ENCODE data around the gene DNAJC5.
"Not testable (repeated sequence)": the region's sequence is repeated elsewhere in the genome, so short reads cannot be mapped to it uniquely, and the experiment has no call there.

The DNAJC5 gene

DNA sequence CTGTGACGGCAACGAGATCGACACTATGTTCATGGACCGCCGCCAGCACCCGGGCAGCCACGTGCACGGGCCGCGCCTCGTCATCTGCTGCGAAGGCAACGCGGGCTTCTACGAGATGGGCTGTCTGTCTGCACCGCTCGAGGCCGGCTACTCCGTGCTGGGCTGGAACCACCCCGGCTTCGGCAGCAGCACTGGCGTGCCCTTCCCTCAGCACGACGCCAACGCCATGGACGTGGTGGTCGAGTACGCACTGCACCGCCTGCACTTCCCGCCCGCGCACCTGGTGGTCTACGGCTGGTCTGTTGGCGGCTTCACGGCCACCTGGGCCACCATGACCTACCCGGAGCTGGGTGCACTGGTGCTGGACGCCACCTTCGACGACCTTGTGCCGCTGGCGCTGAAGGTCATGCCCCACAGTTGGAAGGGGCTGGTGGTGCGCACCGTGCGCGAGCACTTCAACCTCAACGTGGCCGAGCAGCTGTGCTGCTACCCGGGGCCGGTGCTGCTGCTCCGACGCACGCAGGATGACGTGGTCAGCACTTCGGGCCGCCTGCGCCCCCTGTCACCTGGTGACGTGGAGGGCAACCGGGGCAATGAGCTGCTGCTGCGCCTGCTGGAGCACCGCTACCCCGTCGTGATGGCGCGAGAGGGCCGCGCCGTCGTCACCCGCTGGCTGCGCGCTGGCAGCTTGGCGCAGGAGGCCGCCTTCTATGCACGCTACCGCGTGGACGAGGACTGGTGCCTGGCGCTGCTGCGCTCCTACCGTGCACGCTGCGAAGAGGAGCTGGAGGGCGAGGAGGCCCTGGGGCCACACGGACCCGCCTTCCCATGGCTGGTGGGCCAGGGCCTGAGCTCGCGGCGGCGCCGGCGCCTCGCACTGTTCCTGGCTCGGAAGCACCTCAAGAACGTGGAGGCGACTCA, 32.7 kb upstream of the DNAJC5 start:
- DNase-seq = no peak

DNA sequence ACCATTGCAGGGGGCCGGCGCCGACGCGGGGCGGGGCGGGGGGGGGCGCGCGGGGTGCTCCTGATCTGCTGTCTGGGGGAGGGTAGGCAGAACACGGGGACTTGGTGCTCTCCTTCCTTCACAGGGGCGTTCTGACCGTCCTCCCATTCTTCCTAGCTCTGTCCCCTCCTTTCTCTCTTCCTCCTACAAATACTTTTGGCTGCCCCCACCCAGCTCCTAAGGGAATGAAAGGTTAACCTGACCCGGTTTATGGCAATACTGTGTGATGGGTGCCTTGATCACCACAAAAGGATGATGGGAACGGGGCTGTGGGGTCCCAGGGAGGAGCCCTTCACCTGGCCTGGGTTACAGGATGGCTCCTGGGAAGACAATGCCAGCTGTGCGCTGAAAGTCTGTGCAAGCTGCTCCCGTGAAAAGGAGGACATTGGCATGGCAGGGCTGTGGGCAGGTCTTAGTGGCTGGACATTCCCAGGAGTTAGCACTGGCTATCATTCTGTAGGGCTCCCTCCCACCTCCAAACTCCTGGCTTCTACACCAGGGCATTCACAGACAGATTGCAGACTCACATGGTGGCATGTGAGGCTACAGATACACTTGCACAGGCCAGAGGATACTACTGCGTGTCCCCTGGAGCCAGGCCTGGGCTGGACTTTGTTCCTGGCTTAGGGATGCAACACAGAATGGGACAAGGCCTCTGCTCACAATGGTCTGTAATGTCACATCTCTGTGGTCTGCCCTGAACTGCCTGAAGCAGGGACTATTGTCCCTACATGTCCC, 31.7 kb upstream of the DNAJC5 start:
- DNase-seq = no peak

DNA sequence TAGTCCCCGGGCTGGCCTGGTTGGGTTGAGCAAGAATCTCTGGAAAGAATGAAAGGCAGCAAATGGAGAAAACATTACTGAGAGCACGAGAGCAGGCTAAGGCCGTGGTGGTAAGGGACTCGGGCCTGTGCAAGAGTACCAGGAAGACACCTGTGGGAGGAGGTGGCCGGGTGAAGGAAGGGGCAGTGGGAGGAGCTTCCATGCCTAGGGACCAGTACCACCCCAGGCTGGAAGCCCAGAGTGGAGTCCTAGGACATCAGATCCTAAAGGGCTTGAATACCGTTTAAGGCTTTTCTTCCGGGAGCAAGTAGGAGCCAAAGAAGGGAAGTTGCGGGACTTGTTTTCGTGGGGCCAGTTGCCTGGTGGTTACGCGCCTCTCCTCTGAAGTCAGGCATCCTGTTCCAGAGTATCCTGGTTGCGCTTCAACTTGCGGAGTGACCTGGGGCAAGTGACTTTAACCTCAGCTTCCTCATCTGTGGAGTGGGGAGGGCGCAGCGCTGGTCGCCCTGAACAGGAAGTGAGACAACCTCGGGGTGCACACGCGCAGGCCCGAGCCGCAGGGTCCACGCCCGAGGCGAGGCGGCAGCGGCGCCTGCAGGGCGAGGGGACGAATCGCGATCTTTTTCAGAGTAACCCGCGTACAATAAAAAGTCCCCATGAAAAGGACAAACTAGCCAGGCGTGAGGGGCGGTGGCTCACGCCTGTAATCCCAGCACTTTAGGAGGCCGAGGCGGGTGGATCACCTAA, 31.0 kb upstream of the DNAJC5 start:
- DNase-seq = peak; percentile 75

DNA sequence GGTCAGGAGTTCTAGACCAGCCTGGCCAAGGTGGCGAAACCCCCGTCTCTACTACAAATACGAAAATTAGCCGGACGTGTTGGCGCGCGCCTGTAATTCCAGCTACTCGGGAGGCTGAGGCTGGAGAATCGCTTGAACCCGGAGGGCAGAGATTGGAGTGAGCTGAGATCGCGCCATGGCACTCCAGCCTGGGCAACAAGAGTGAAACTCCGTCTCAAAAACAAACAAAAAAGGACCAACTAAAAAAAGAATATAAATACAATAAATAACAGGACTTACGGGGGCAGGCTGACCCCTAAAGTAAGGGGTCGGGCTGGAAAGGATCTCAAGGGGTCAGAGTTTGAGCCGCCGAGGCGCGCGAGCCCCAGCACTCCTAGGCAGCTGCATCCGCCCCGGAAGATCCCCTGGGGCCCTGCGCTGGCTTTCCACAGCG, 30.4 kb upstream of the DNAJC5 start:
- DNase-seq = no peak

DNA sequence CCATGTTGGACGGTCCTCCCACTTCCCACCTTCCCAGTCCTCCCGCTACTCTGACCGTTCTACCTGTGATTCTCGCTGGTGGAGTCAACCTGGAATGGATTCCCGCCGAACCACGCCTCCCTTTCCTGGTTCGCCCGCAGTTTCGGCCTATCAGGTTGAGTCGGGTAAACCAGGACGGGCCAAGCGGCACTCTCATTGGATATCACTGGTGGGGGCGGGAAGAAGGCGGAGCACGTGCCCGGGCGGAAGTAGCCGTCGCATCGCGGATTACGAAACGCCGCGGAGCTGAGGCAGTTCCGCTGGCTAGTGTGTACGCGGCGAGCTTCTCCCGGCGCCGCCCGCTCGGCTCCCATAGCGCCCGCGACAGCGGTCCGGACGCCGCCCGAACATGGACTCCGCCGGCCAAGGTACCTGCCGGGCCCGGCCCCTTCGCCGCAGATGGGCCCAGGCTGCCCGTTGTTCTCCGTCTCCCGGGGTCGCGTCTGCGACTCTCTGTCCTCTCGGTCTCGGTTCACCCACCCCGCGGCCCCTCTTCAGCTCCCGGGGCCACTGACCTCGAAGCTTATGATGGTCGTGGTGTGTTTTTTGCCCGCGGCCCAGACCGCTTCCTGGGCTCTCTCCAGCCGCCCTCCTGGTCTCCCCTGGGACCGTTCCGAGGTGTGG, 29.8 kb upstream of the DNAJC5 start, which contains the start of gene TPD52L2:
TPD52L2 (plus strand) TSS at position 293 of the 663 bp plus-strand sequence; CDS start at position 389, 96 bp downstream.
- DNase-seq = peak; percentile 98

DNA sequence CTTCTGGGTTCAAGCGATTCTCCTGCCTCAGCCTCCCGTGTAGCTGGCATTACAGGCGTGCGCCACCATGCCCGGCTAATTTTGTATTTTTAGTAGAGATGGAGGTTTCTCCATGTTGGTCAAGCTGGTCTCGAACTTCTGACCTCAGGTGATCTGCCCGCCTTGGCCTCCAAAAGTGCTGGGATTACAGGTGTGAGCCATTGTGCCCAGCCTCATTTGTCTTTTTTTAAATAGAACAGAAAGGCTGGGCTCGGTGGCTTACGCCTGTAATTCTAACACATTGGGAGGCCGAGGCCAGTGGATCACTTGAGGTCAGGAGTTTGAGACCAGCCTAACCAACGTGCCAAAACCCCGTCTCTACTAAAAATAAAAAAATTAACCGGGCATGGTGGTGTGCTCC, 27.9 kb upstream of the DNAJC5 start:
- not testable (repeated sequence) for DNase-seq

DNA sequence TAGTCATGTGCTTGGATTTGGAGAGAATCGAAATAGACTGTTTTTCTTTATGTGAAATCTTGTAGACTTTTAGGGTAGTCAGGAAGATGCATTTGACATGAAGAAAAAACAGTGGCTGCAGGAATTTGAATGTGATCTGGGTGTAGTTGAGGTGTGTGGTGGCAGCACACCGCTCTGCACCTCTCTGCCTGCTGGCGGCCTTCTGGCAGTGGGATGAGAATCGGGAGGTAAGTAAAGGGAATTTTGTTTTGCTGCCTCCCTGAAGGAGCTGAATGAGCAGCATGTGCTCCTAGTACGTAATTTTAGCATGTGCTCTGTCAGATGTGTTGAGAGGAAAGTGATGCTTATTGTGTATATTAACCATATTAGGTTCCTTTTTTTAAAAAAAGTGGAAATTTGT, 26.7 kb upstream of the DNAJC5 start:
- no peak for DNase-seq

DNA sequence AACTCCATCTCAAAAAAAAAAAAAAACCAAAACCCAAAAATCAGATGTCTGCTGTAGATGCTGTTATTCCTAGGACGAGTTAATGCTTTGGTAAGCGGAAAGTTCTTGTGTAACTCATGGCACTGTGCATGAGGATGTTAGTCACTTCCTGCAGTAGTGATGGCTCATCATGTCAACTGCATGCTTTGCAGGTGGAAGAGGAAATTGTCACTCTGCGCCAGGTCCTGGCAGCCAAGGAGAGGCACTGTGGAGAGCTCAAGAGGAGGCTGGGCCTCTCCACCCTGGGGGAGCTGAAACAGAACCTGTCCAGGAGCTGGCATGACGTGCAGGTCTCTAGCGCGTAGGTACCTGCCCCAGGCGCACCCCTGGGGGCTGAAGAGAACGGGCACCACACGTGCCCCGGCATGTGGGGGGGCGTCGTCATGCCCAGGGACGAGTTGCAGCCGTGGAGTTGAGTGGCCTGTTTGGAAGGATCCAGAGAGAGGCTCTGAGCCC, 21.4 kb upstream of the DNAJC5 start:
- DNase-seq = peak; percentile 34

DNA sequence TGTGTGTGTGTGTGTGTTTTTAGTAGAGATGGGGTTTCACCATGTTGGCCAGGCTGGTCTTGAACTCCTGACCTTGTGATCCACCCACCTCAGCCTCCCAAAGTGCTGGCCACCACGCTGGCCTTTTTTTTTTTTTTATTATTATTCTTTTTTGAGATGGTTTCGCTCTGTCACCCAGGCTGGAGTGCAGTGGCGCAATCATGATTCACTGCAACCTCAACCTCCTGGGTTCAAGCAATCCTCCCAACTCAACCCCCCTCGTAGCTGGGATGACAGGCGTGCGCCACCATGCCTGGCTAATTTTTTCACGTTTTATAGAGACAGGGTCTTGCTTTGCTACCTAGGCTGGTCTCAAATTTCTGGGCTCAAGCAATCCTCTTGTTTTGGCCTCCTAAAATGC, 20.7 kb upstream of the DNAJC5 start:
- not testable (repeated sequence) for DNase-seq

DNA sequence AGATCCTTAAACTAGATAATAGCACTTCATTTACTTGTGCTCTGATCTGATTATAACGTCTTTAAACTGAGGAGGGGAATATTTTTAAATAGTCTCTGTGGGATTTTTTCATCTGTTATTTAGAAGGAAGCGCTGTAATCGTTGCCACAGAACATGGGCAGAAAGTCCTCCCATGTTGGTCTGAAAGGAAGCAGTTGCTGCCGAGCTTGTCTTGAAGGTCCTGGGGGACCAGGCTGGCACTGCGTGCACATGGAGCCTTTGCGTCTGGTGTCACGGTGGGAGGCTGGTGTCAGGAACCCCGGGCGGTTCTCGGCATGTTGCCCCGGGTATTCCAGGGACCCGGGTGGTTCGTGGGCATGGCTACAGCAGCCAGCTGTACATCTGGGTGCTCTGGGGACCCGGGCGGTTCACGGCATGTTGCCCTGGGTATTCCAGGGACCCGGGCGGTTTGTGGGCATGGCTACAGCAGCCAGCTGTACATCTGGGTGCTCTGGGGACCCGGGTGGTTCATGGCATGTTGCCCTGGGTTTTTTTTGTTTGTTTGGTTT, 18.4 kb upstream of the DNAJC5 start:
- DNase-seq = no peak

DNA sequence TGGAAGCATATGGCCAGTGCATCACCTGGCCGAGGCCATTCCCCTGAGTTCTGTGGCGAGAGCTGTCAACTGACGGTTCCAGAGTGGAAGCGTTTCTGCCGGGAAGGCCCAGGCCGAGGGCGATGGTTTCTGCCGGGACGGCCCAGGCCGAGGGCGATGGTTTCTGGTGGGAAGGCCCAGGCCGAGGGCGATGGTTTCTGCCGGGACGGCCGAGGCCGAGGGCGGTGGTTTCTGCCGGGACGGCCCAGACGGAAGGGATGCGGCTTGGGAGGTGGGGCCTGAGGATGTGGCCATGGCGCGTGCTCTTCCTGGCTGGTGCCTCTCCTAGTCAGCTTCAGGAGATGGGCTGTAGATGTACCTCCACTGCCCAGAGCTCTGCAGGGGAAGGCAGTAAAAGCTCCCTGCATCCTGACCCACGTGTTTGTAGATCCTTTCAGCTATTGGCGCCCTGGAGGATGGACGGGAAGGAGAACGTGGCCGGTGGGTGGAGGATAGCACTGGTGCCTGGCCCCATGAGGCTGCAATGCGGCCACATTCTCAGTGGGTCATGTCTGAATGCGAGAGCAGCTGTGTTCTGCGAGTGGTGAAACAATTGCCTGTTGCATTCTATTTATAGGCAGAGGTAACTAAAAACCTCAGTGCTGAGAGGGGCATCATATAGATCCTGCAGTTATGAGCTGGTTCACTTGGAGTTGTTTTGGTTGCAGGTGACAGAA, 17.0 kb upstream of the DNAJC5 start:
- no peak for DNase-seq

DNA sequence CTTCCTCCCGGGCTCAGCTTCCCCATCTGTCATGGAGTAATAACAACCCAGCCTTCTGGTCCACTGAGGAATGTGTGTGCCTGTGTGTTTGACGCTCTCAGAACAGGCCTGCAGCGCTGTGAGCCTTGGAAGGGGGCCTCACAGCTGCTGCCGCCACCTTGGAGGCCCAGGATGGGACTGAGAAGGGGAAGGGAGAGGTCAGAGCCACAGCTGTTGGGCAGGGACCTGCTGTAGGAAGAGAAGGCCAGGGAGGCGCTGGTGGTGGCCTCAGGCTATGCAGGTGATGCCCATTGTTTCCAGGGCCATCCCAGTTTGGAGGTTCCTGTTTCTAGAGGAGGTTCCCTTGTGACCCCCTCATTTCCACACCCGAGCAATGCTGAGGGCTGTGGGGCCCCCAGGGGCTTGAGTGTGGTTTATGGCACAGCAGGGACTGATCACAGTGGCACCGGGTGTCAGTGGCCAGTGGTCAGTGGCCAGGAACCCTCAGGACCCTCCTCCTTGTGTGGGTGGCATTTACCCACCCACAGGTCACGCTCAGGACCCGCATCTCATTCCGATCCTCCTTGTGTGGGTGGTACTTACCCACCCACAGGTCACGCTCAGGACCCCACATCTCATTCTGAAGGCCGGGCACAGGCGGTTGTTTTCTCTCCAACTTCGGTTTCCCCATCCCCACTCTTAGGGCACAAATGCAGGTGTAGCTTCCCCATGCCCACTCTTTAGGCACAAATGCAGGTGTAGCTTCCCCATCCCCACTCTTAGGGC, 15.8 kb upstream of the DNAJC5 start:
- DNase-seq = no peak

DNA sequence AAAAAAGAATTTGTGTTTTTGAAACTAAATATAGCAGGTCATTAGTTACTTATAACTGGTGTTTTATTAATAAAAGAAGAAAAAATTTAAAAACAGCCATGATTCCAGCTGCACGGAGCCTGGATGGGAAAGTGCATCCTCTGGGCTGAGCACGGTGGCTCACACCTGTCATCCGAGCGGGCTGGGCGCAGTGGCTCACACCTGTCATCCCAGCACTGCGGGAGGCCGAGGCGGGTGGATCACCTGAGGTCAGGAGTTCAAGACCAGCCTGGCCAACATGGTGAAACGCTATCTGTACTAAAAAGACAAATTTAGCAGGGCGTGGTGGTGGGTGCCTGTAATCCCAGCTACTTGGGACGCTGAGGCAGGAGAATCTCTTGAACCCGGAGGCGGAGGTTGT, 14.0 kb upstream of the DNAJC5 start:
- not testable (repeated sequence) for DNase-seq

DNA sequence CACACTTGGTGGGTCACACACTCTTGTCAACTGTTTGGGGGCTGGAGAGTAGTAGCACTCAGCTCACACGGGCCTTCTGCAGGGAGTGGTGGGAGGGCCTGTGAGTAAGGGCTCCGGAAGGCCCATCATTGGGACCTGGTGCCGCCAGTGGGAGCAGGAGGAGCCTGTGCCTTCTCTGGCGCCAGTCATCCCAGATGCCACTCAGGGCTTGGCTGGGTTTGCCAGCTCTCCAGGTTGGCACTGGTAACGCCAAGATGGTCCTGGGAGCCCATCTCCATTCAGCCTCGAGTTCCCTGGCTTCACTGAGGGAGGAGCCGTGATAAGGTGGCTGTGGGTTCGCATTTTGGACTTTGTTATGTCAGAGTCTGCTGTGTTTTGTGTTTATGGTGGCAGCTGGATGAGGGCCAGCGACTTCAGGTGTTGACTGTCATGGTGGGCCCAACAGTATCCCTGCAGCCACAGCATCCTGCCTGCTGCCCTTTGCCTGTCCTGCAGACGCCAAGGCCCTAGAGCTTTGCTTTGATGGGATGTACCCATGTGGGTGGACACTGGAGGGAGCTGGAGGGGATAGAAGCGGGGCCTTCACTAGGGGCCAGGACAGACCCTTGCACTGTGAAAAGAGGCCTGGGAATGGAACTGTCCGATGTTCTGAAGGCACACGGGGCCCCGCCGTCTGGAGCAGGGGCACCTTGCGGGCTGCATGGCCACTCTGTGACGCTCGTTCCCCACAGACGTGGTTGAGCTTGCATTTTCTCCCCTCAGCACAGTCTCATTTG, 13.3 kb upstream of the DNAJC5 start:
- DNase-seq = no peak

DNA sequence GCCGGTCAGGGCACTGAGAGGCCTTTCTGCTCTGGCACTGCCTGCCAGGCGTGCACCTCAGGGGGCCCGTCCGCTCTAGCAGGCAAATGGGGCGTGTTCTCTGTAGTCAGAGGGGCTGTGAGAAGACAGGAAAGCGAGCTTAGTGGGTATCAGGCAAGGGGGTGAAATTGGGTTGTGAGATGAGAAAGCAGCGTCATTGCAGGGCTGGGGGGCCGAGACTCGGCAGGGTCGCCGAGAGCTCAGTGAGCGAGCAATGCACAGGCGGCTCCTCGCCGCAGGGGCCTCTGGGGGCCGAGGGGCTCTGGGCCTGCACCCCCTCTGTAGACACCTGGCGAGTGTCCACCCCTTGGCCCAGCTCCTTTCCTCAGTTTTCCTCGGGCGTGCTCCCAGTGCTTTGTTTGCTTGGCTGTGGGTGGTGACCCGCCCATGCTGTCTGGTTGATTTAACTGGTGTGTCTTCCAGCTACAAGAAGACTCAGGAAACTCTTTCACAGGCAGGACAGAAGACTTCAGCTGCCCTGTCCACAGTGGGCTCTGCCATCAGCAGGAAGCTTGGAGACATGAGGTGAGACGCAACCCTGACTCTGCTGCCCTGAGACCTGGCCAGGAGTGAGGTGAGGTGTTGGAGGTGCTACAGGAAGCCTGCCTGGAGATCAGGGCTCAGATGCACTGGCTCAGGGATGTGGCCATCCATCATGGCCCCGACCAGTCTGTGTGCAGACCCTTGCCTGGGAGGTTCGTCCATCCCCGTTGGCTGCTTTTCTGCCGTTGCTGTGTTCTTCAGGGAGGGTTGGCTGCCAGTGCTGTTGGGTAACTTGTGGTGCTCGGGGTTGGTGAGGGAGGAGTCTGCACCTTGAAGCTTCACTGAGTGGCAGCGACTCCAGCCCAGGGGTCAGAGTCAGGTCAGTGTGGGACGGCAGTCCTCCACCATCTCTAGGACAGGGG, 12.4 kb upstream of the DNAJC5 start:
- no peak for DNase-seq

DNA sequence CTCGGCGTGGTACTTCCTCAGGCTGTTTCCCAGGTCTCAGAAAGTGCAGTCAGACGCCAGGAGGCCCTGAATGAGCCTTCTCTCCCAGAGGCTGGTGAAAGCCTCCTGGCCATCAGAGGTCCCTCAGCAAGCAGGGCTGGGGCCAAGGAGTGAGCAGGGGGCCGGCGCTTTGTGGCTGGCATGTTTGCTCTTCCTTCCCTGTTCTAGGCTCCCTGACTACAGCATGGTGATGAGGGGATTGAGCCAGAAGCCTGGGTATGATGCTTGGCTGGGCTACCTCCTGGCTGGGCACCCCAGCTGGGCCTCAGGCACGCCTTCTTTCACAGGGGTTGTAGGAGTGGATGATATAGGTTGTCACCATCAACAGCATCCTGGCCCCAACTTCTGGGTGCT, 11.7 kb upstream of the DNAJC5 start:
- no peak for DNase-seq

DNA sequence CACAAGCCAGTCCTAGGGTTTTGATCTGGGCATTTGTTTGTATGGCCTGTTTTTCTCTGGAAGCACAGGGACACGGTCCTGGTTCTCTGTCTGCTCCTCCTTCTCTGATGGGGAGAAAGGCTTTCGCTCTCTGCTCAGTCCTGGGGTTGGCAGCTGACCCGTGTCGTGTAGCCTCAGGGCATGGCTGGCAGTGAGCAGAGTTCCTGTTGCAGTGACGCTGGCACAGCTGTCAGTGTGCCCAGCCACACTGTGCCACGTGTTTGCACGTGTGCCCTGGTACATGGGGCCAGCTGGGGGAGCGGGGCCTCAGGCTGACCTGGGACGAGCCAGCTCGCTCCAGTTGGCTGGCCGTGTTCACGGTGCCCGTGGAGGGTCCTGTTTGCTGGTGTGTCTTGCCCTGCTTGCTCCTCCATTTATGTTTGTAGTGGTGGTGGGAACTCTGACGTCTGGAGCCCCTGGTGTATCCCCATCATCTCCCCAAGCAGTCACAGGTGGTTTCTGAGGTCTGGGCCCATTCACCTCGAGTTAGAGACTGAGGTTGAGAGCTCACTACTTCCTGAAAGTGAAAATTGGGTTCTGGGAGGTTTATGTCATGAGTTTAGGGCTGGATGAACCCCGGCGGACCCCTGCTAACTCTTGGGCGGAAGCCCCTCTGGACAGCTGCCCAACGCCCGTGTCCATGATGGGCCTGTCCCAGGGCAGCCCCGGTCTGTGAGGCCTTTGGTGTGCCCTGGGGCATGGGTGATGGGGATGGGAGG, 10.2 kb upstream of the DNAJC5 start:
- no peak for DNase-seq

Measured in stimulated activated naive CD4-positive, alpha-beta T cell treated with Interleukin-2 at 50 U/mL for 16 hours (primary cell).